HepG2 (cell line): ENCODE measurements around the gene PSMD1. TPM values are rescaled to one million over a fixed set of nuclear protein-coding genes. Genes with fewer than 3 reads are reported as not detected.
A peak's percentile ranks its signal among the peaks of the same experiment; 100 is the strongest.

Source experiments
- CHD2 ChIP-seq: IDR thresholded peaks from 2 replicates; pipeline ENCODE4 v1.6.1; 2011; ENCODE audit warnings: low read depth, low read length, improper control_type of control experiment
- DRAP1 ChIP-seq: IDR thresholded peaks from 2 replicates; pipeline ENCODE4 v1.6.1; 2016; ENCODE audit warnings: missing genetic modification reagents, missing compliant biosample characterization
- ETV5 ChIP-seq: IDR thresholded peaks from 2 replicates; pipeline ENCODE4 v1.6.1; 2018; ENCODE audit warnings: missing biosample characterization, missing genetic modification reagents, inconsistent platforms, borderline replicate concordance
- HNF4G ChIP-seq, 2 experiments: sonication (generic) in 1 of 2; formaldehyde crosslinking in 1 of 2; IDR thresholded peaks; 2 replicates each; pipeline versions ENCODE4 v1.4.0 to v1.6.1; 2011 to 2020; ENCODE audit warnings: borderline replicate concordance in 2 of 2, low read depth in 2 of 2, mild to moderate bottlenecking in 2 of 2, low read length in 1 of 2, missing genetic modification reagents in 1 of 2, moderate library complexity in 1 of 2
- HNRNPK ChIP-seq: fragments of 200-400 bp; formaldehyde crosslinking; IDR thresholded peaks from 2 replicates; pipeline ENCODE4 v1.6.1; 2018; ENCODE audit warnings: low read length, low read depth, moderate library complexity, mild to moderate bottlenecking; ENCODE audit not compliant: poor library complexity, severe bottlenecking
- HNRNPL ChIP-seq: fragments of 200-400 bp; formaldehyde crosslinking; IDR thresholded peaks from 2 replicates; pipeline ENCODE4 v1.6.1; 2017; ENCODE audit warnings: mild to moderate bottlenecking, low read depth, low read length
- IRF9 ChIP-seq: sonication (generic); formaldehyde crosslinking; IDR thresholded peaks from 2 replicates; pipeline ENCODE4 v1.8.0; 2022; ENCODE audit warnings: missing genetic modification reagents, mild to moderate bottlenecking, borderline replicate concordance
- NR2F6 ChIP-seq, 2 experiments: IDR thresholded peaks; 2 replicates each; pipeline ENCODE4 v1.6.1; 2016; ENCODE audit warnings: antibody characterized with exemption in 1 of 2, mild to moderate bottlenecking in 1 of 2
- ONECUT2 ChIP-seq: sonication (generic); formaldehyde crosslinking; IDR thresholded peaks from 2 replicates; pipeline ENCODE4 v1.4.0; 2020; ENCODE audit warnings: missing genetic modification reagents
- PAX8 ChIP-seq: sonication (generic); formaldehyde crosslinking; IDR thresholded peaks from 2 replicates; pipeline ENCODE4 v1.8.0; 2022; ENCODE audit warnings: mild to moderate bottlenecking, missing genetic modification reagents, borderline replicate concordance
- POGK ChIP-seq: sonication (generic); formaldehyde crosslinking; conservative IDR thresholded peaks from 2 replicates; pipeline ENCODE4 v1.8.0; 2022; ENCODE audit warnings: mild to moderate bottlenecking, moderate library complexity, missing genetic modification reagents
- RFX1 ChIP-seq: fragments of 450-650 bp; IDR thresholded peaks from 2 replicates; pipeline ENCODE4 v1.6.1; 2017
- SRSF4 ChIP-seq: fragments of 200-400 bp; formaldehyde crosslinking; IDR thresholded peaks from one replicate; pipeline ENCODE4 v1.6.1; 2018; ENCODE audit warnings: mild to moderate bottlenecking, low read depth, low read length, moderate library complexity; ENCODE audit not compliant: poor library complexity, severe bottlenecking
- SYNCRIP ChIP-seq: fragments of 200-400 bp; formaldehyde crosslinking; IDR thresholded peaks from 2 replicates; pipeline ENCODE4 v1.6.1; 2018; ENCODE audit warnings: mild to moderate bottlenecking, low read depth, low read length; ENCODE audit not compliant: insufficient read depth
- TGIF2 ChIP-seq: IDR thresholded peaks from 2 replicates; pipeline ENCODE4 v1.6.1; 2016; ENCODE audit warnings: control low read depth, missing compliant biosample characterization
- THYN1 ChIP-seq: sonication (generic); formaldehyde crosslinking; IDR thresholded peaks from 2 replicates; pipeline ENCODE4 v1.8.1; 2023; ENCODE audit warnings: low read depth, mild to moderate bottlenecking, moderate library complexity, missing genetic modification reagents, borderline replicate concordance
- TRAFD1 ChIP-seq: sonication (generic); formaldehyde crosslinking; IDR thresholded peaks from 2 replicates; pipeline ENCODE4 v1.5.1; 2020; ENCODE audit warnings: missing genetic modification reagents, mild to moderate bottlenecking, borderline replicate concordance
- polyA plus RNA-seq, 8 experiments: library from polyadenylated mRNA; depleted of rRNA in 3 of 8; stranded (reverse) in 7 of 8; unstranded in 1 of 8; fragments of >200 nt; fragmentation: Illumina TruSeq in 4 of 8; extraction: Trizol in 4 of 8; gene quantifications; 2 replicates each; pipeline versions ENCODE4 v1.2.1 to v1.2.3, GENCODE V29; 2011 to 2016; ENCODE audit warnings: low read depth in 4 of 8, missing spikeins in 1 of 8, mixed read lengths in 1 of 8; ENCODE audit not compliant: insufficient read depth in 1 of 8
- total RNA-seq, 5 experiments: library from RNA; depleted of rRNA; stranded (reverse); fragments of >200 nt; fragmentation: Illumina TruSeq; extraction: Trizol; gene quantifications; 2 replicates each; pipeline ENCODE4 v1.2.3, GENCODE V29; 2016; ENCODE audit warnings: low read depth in 1 of 5

PSMD1 gene
- total and polyA plus RNA-seq, 2 of the 13 experiments (the other 11 are each of a cell fraction or from before 2014, with no cell fraction given): 136 to 191 TPM

- TF ChIP-seq RFX1 (no peak), IRF9 (CRISPR knock-in tag) (peak; percentile 70; the same call in 1 of the 2 replicates), HNF4G (IDR thresholded peaks at IDR 0.05; ENCODE audit: borderline replicate concordance, low read depth, low read length) (no peak), HNF4G (CRISPR knock-in tag; IDR thresholded peaks at IDR 0.05; ENCODE audit: borderline replicate concordance, low read depth) (no peak), SYNCRIP (no peak), PAX8 (CRISPR knock-in tag) (peak; percentile 65; the same call in 1 of the 2 replicates), HNRNPL (peak; percentile 43; the same call in 1 of the 2 replicates), NR2F6 (IDR thresholded peaks at IDR 0.05) (no peak), NR2F6 (CRISPR knock-in tag; IDR thresholded peaks at IDR 0.05) (peak; percentile 52), CHD2 (peak; percentile 14; the same call in 1 of the 2 replicates), POGK (CRISPR knock-in tag) (no peak), THYN1 (CRISPR knock-in tag) (no peak), TGIF2 (CRISPR knock-in tag) (peak; percentile 52), DRAP1 (CRISPR knock-in tag) (peak; percentile 48; the same call in 1 of the 2 replicates), SRSF4 (no peak), TRAFD1 (CRISPR knock-in tag) (no peak), ONECUT2 (no peak), HNRNPK (no peak), ETV5 (CRISPR knock-in tag) (peak; percentile 2; the same call in 1 of the 2 replicates)
These were observed at the start of gene PSMD1 (continued) for GRCh38 chr2:231056453-231057416.
